HL-60 (cell line): ENCODE results near the gene TSPOAP1.
A peak's percentile ranks its signal among the peaks of the same experiment; 100 is the strongest.

Experiments used
- DNase-seq, 2 experiments: peaks; one replicate each; pipeline ENCODE4 v3.0.0-alpha.2; 2010 to 2020; ENCODE audit warnings: low read depth in 1 of 2, low spot score in 1 of 2
- H3K27ac ChIP-seq: fragments of 250-450 bp; sonication (Bioruptor Pico); replicated peaks from 2 replicates; pipeline ENCODE4 v1.5.1; 2020; ENCODE audit warnings: mild to moderate bottlenecking, moderate library complexity
- H3K27me3 ChIP-seq: fragments of 250-450 bp; sonication (Bioruptor Pico); 2 replicates; pipeline ENCODE4 v1.5.1; 2021; ENCODE audit warnings: mild to moderate bottlenecking, moderate library complexity; ENCODE audit not compliant: insufficient read depth, poor library complexity, severe bottlenecking
- H3K4me3 ChIP-seq: replicated peaks from 2 replicates; pipeline ENCODE4 v1.5.1; 2011; ENCODE audit warnings: mild to moderate bottlenecking, control low read depth, low read length; ENCODE audit not compliant: insufficient read depth
- CTCF ChIP-seq: IDR thresholded peaks from one replicate; pipeline ENCODE4 v1.5.1; 2011; ENCODE audit warnings: low read length, control low read depth, inconsistent platforms; ENCODE audit not compliant: insufficient read depth
- GABPA ChIP-seq: IDR thresholded peaks from 2 replicates; pipeline ENCODE4 v1.6.1; 2012; ENCODE audit warnings: low read depth
- POLR2AphosphoS5 ChIP-seq: IDR thresholded peaks from 2 replicates; pipeline ENCODE4 v1.6.1; 2012; ENCODE audit warnings: low read depth
- REST ChIP-seq: IDR thresholded peaks from 2 replicates; pipeline ENCODE4 v1.6.1; 2012; ENCODE audit warnings: low read depth; ENCODE audit not compliant: insufficient replicate concordance
- SPI1 ChIP-seq: IDR thresholded peaks from 2 replicates; pipeline ENCODE4 v1.6.1; 2012; ENCODE audit warnings: low read depth, mild to moderate bottlenecking, borderline replicate concordance

The TSPOAP1 gene

GRCh38 chr17:58308985-58309917, 19.3 kb downstream of the TSPOAP1 start:
- no peak for TF ChIP-seq CTCF
- no peak for TF ChIP-seq GABPA
- TF ChIP-seq POLR2AphosphoS5: no peak; the same call in 1 of the 2 replicates
- no peak for TF ChIP-seq REST
- TF ChIP-seq SPI1: peak; percentile 63; the same call in 1 of the 2 replicates
- Histone ChIP-seq H3K4me3 (no peak overlapping the region), H3K27me3 (no peaks in the 10 kb centered on the region), H3K27ac (peak overlapping the region; percentile 26; the same call in 1 of the 2 replicates)
- peak in 1 of 2 experiments; percentile 62 for DNase-seq

- TF ChIP-seq CTCF: peak; percentile 52
- peak; percentile 11; the same call in 1 of the 2 replicates for TF ChIP-seq POLR2AphosphoS5
- 0 out of 2 replicates have a peak, but pooled peaks have one; percentile 11 for TF ChIP-seq GABPA
- no peak for TF ChIP-seq REST
- DNase-seq: peak in 1 of 2 experiments; percentile 85
- Histone ChIP-seq H3K27ac (peak overlapping the region; percentile 26), H3K4me3 (no peak overlapping the region), H3K27me3 (no peaks in the 10 kb centered on the region)
Observed at GRCh38 chr17:58308173-58308984, 20.2 kb downstream of the TSPOAP1 start.

GRCh38 chr17:58307468-58308172, 21.0 kb downstream of the TSPOAP1 start:
- Histone ChIP-seq H3K27me3 (no peaks in the 10 kb centered on the region), H3K27ac (no peak overlapping the region), H3K4me3 (no peak overlapping the region)
- no peak for TF ChIP-seq GABPA
- no peak for TF ChIP-seq REST
- peak; percentile 64 for TF ChIP-seq POLR2AphosphoS5
- DNase-seq: no peak
